H1 (cell line): Measurements from ENCODE around the gene DVL1. TPM values are rescaled to one million over a fixed set of nuclear protein-coding genes. Genes with fewer than 3 reads are reported as not detected.

Source experiments
- CTCF ChIA-PET: fragments of 300-600 bp; sonication (Branson Sonifier 250); formaldehyde crosslinking; loops from one replicate; lab custom pipeline; 2021; ENCODE audit not compliant: partially characterized antibody; lab: Charles Lee
- POLR2A ChIA-PET: fragments of 300-600 bp; sonication (Branson Sonifier 250); formaldehyde crosslinking; loops from one replicate; lab custom pipeline; 2021; ENCODE audit warnings: inconsistent platforms; ENCODE audit not compliant: partially characterized antibody; lab: Charles Lee
- DNase-seq, 2 experiments: peaks; one replicate each; pipeline versions ENCODE4 v3.0.0 to v3.0.0-alpha.2; 2010 to 2022; ENCODE audit warnings: low spot score in 2 of 2, low read depth in 1 of 2, mixed read lengths in 1 of 2
- FAIRE-seq: peaks from 2 replicates; lab custom pipeline; 2011; peaks lifted over from hg19 to GRCh38; lab: Jason Lieb, UNC
- H2AFZ ChIP-seq: 2 replicates; pipeline ENCODE4 v1.8.1; 2012; ENCODE audit warnings: low read length, inconsistent platforms
- H2AK5ac ChIP-seq: 2 replicates; pipeline ENCODE4 v1.6.1; 2013; ENCODE audit warnings: low read depth, low read length
- H2BK120ac ChIP-seq: replicated peaks from 2 replicates; pipeline ENCODE3; 2013; ENCODE audit warnings: low read depth, low read length, inconsistent platforms
- H2BK12ac ChIP-seq: 2 replicates; pipeline ENCODE4 v1.6.1; 2013; ENCODE audit warnings: low read depth, low read length
- H2BK15ac ChIP-seq: 2 replicates; pipeline ENCODE4 v1.6.1; 2013; ENCODE audit warnings: low read length
- H2BK20ac ChIP-seq: 2 replicates; pipeline ENCODE4 v1.6.1; 2013; ENCODE audit warnings: low read length
- H2BK5ac ChIP-seq: 2 replicates; pipeline ENCODE4 v1.6.1; 2013; ENCODE audit warnings: low read depth, low read length
- H3K14ac ChIP-seq: 2 replicates; pipeline ENCODE4 v1.6.1; 2013; ENCODE audit warnings: inconsistent platforms; ENCODE audit not compliant: insufficient read length
- H3K18ac ChIP-seq: 2 replicates; pipeline ENCODE4 v1.6.1; 2013; ENCODE audit warnings: low read length; ENCODE audit errors: extremely low read depth
- H3K23ac ChIP-seq: 2 replicates; pipeline ENCODE4 v1.6.1; 2013; ENCODE audit warnings: inconsistent platforms; ENCODE audit not compliant: insufficient read length
- H3K23me2 ChIP-seq: 2 replicates; pipeline ENCODE4 v1.6.1; 2013; ENCODE audit warnings: low read depth, low read length
- H3K27ac ChIP-seq: 2 replicates; pipeline ENCODE4 v1.6.1; 2011; ENCODE audit warnings: low read depth, low read length, inconsistent platforms
- H3K27me3 ChIP-seq, 4 experiments: replicated peaks in 1 of 4; 1 replicate in 1 of 4; 2 replicates in 3 of 4; pipeline versions ENCODE4 v1.6.1 to v1.8.1; 2011 to 2013; ENCODE audit warnings: low read length in 3 of 4, mild to moderate bottlenecking in 3 of 4, inconsistent platforms in 2 of 4, mixed read lengths in 2 of 4, moderate library complexity in 1 of 4; ENCODE audit not compliant: control insufficient read depth in 3 of 4, insufficient read depth in 3 of 4; ENCODE audit errors: extremely low read depth in 1 of 4
- H3K36me3 ChIP-seq, 4 experiments: 2 replicates each; pipeline versions ENCODE4 v1.6.1 to v1.8.1; 2011 to 2013; ENCODE audit warnings: mild to moderate bottlenecking in 4 of 4, low read length in 3 of 4, moderate library complexity in 2 of 4, control low read depth in 1 of 4, inconsistent platforms in 1 of 4; ENCODE audit not compliant: insufficient read depth in 4 of 4, control insufficient read depth in 2 of 4
- H3K4ac ChIP-seq: replicated peaks from 2 replicates; pipeline ENCODE3; 2013; ENCODE audit warnings: low read length, low read depth, mixed read lengths, inconsistent platforms; ENCODE audit not compliant: insufficient read length
- H3K4me1 ChIP-seq, 4 experiments: replicated peaks in 1 of 4; 1 replicate in 1 of 4; 2 replicates in 3 of 4; pipeline versions ENCODE4 v1.6.1 to v1.8.1; 2011 to 2013; ENCODE audit warnings: low read length in 3 of 4, inconsistent platforms in 2 of 4, mixed read lengths in 1 of 4; ENCODE audit not compliant: insufficient read depth in 4 of 4, control insufficient read depth in 3 of 4
- H3K4me2 ChIP-seq, 2 experiments: 2 replicates each; pipeline versions ENCODE4 v1.6.1 to v1.8.1; 2011 to 2013; ENCODE audit warnings: low read depth in 2 of 2, low read length in 2 of 2, control low read depth in 1 of 2, inconsistent platforms in 1 of 2, mild to moderate bottlenecking in 1 of 2; ENCODE audit not compliant: insufficient read depth in 1 of 2
- H3K4me3 ChIP-seq, 4 experiments: fragments of 200-600, 300-600 bp in 1 of 4; sonication (generic), shearing (Covaris generic), sonication (Bioruptor Twin) in 1 of 4; 2 replicates each; pipeline versions ENCODE4 v1.5.1 to v1.8.1; 2011 to 2016; ENCODE audit warnings: low read length in 4 of 4, low read depth in 3 of 4, control low read depth in 2 of 4, inconsistent platforms in 2 of 4, mild to moderate bottlenecking in 2 of 4, mixed read lengths in 1 of 4, moderate library complexity in 1 of 4; ENCODE audit not compliant: insufficient read depth in 2 of 4; ENCODE audit errors: extremely low read depth in 1 of 4
- H3K56ac ChIP-seq: replicated peaks from 2 replicates; pipeline ENCODE3; 2013; ENCODE audit warnings: low read depth, mild to moderate bottlenecking, mixed read lengths, low read length, inconsistent platforms; ENCODE audit not compliant: insufficient read length
- H3K79me1 ChIP-seq: 2 replicates; pipeline ENCODE4 v1.6.1; 2013; ENCODE audit warnings: low read depth, low read length, control low read depth
- H3K79me2 ChIP-seq, 2 experiments: 2 replicates each; pipeline versions ENCODE4 v1.6.1 to v1.8.1; 2012 to 2013; ENCODE audit warnings: low read length in 2 of 2, mild to moderate bottlenecking in 2 of 2, inconsistent platforms in 1 of 2; ENCODE audit not compliant: insufficient read depth in 2 of 2, control insufficient read depth in 1 of 2
- H3K9ac ChIP-seq, 4 experiments: replicated peaks in 1 of 4; 1 replicate in 1 of 4; 2 replicates in 3 of 4; pipeline versions ENCODE4 v1.6.1 to v1.8.1; 2011 to 2013; ENCODE audit warnings: low read depth in 3 of 4, low read length in 3 of 4, control low read depth in 2 of 4, mild to moderate bottlenecking in 2 of 4, moderate library complexity in 2 of 4, inconsistent platforms in 1 of 4; ENCODE audit errors: extremely low read depth in 1 of 4
- H3K9me3 ChIP-seq, 2 experiments: 2 replicates each; pipeline versions ENCODE4 v1.6.1 to v1.8.1; 2012 to 2013; ENCODE audit warnings: mild to moderate bottlenecking in 2 of 2, moderate library complexity in 2 of 2, control low read depth in 1 of 2, inconsistent platforms in 1 of 2, low read depth in 1 of 2, low read length in 1 of 2, mixed read lengths in 1 of 2; ENCODE audit not compliant: insufficient read depth in 2 of 2
- H4K20me1 ChIP-seq, 2 experiments: replicated peaks in 1 of 2; 2 replicates each; pipeline versions ENCODE3 to v1.8.1; 2011 to 2013; ENCODE audit warnings: inconsistent platforms in 2 of 2, low read length in 2 of 2, mild to moderate bottlenecking in 1 of 2; ENCODE audit not compliant: insufficient read depth in 2 of 2, control insufficient read depth in 1 of 2
- H4K5ac ChIP-seq: 2 replicates; pipeline ENCODE4 v1.6.1; 2013; ENCODE audit warnings: low read length, low read depth, mixed read lengths, inconsistent platforms; ENCODE audit not compliant: insufficient read length
- H4K8ac ChIP-seq: 2 replicates; pipeline ENCODE4 v1.8.0; 2013; ENCODE audit warnings: mild to moderate bottlenecking, moderate library complexity, low read length, inconsistent platforms; ENCODE audit not compliant: insufficient read depth; ENCODE audit errors: extremely low read depth
- H4K91ac ChIP-seq: replicated peaks from 2 replicates; pipeline ENCODE3; 2013; ENCODE audit warnings: low read length, mixed read lengths, inconsistent platforms; ENCODE audit not compliant: insufficient read length
- CEBPB ChIP-seq: IDR thresholded peaks from 2 replicates; pipeline ENCODE4 v1.6.1; 2012; ENCODE audit warnings: low read depth, low read length
- CTBP2 ChIP-seq: IDR thresholded peaks from 2 replicates; pipeline ENCODE4 v1.7.0; 2011; ENCODE audit warnings: borderline replicate concordance, mild to moderate bottlenecking, moderate library complexity, mixed read lengths, low read length; ENCODE audit not compliant: insufficient read depth, insufficient read length
- EGR1 ChIP-seq: IDR thresholded peaks from 2 replicates; pipeline ENCODE4 v1.6.1; 2011; ENCODE audit warnings: low read depth, low read length, borderline replicate concordance
- HDAC2 ChIP-seq, 2 experiments: fragments of 300-600 bp in 1 of 2; sonication (generic) in 1 of 2; IDR thresholded peaks; 2 replicates each; pipeline ENCODE4 v1.6.1; 2011 to 2012; ENCODE audit warnings: low read depth in 2 of 2, low read length in 2 of 2, mild to moderate bottlenecking in 2 of 2, moderate library complexity in 2 of 2, borderline replicate concordance in 1 of 2, inconsistent platforms in 1 of 2
- JUN ChIP-seq: IDR thresholded peaks from 2 replicates; pipeline ENCODE4 v1.6.1; 2011; ENCODE audit warnings: low read depth, mild to moderate bottlenecking, improper control_type of control experiment, low read length
- POLR2A ChIP-seq, 2 experiments: IDR thresholded peaks; 1 replicate in 1 of 2; 2 replicates in 1 of 2; pipeline ENCODE4 v1.6.1; 2011; ENCODE audit warnings: low read depth in 2 of 2, low read length in 2 of 2, mild to moderate bottlenecking in 2 of 2; ENCODE audit errors: control extremely low read depth in 1 of 2
- POLR2AphosphoS5 ChIP-seq: IDR thresholded peaks from 2 replicates; pipeline ENCODE4 v1.6.1; 2011; ENCODE audit warnings: low read depth, low read length
- RAD21 ChIP-seq, 2 experiments: IDR thresholded peaks in 1 of 2; conservative IDR thresholded peaks in 1 of 2; 2 replicates each; pipeline ENCODE4 v1.6.1; 2011; ENCODE audit warnings: low read depth in 2 of 2, low read length in 2 of 2, improper control_type of control experiment in 1 of 2, inconsistent platforms in 1 of 2, mild to moderate bottlenecking in 1 of 2, moderate library complexity in 1 of 2
- SP1 ChIP-seq: IDR thresholded peaks from 2 replicates; pipeline ENCODE4 v1.6.1; 2011; ENCODE audit warnings: low read depth, low read length
- TAF1 ChIP-seq: IDR thresholded peaks from 2 replicates; pipeline ENCODE4 v1.6.1; 2011; ENCODE audit warnings: mild to moderate bottlenecking, low read depth, low read length
- TCF12 ChIP-seq: IDR thresholded peaks from 2 replicates; pipeline ENCODE4 v1.6.1; 2011; ENCODE audit warnings: low read depth, mild to moderate bottlenecking, low read length
- WGBS, 2 experiments: shearing (Covaris generic) in 1 of 2; methylation state at CpG; one replicate each; pipeline versions ENCODE4 v1.1.6 to v1.1.7; 2013 to 2015; ENCODE audit warnings: low lambda C conversion rate in 2 of 2, mixed read lengths in 2 of 2, inconsistent platforms in 1 of 2, low coverage in 1 of 2, missing lambda C conversion rate in 1 of 2; ENCODE audit not compliant: insufficient replicate concordance in 2 of 2, insufficient coverage in 1 of 2, insufficient read length in 1 of 2; ENCODE audit errors: extremely low coverage in 1 of 2, missing lambda C conversion rate in 1 of 2; 5-methylcytosine and 5-hydroxymethylcytosine counted together
- polyA plus RNA-seq, 7 experiments: library from polyadenylated mRNA; depleted of rRNA in 3 of 7; stranded (reverse) in 5 of 7; unstranded in 2 of 7; fragments of >200 nt in 5 of 7; fragments of 200-250 nt in 2 of 7; gene quantifications; 1 replicate in 5 of 7; 2 replicates in 1 of 7; 4 replicates in 1 of 7; pipeline versions ENCODE4 v1.2.1 to v1.2.3, GENCODE V29; 2011 to 2013; ENCODE audit warnings: missing spikeins in 2 of 7, mixed read lengths in 2 of 7
- total RNA-seq: library from RNA; stranded (reverse); fragmentation: NEBNext Ultra II Directional; extraction: Animal tissue kit (Norgen Biotek cat#: 25700); gene quantifications from 2 replicates; pipeline ENCODE4 v1.2.1, GENCODE V29; 2021
- TF ChIP-seq, protein P1 (sequence below): IDR thresholded peaks from 2 replicates; pipeline ENCODE4 v1.6.1; 2011; ENCODE audit warnings: low read depth, mild to moderate bottlenecking, low read length; ENCODE audit not compliant: insufficient read depth

DVL1 gene
- total and polyA plus RNA-seq, 2 of the 8 experiments (the other 6 are each of a cell fraction or from before 2014, with no cell fraction given), result 39.4 to 58.9 TPM

- peaks cover 10 to 28% of the 10 kb centered on the region in 2 experiments for H4K20me1 ChIP-seq
- H3K79me2 ChIP-seq, result no peaks in the 10 kb centered on the region
- H3K79me1 ChIP-seq, result peaks cover 4% of the 10 kb centered on the region; the same call in 1 of the 2 replicates
- no peak overlapping the region for H4K5ac ChIP-seq
- H3K4me1 ChIP-seq, result no peaks in the 10 kb centered on the region; a peak in 2 of 7 replicates
- H2BK20ac ChIP-seq, result no peak overlapping the region
- H2BK120ac ChIP-seq, result no peak overlapping the region
- peaks cover 2% of the 10 kb centered on the region; the same call in 1 of the 2 replicates for H3K23me2 ChIP-seq
- FAIRE-seq (no peak), DNase-seq (peak in 1 of 2 experiments; percentile 87)
- no peak overlapping the region for H4K8ac ChIP-seq
- H3K56ac ChIP-seq, result no peak overlapping the region
- H4K91ac ChIP-seq, result no peak overlapping the region
- H3K9ac ChIP-seq, result no peak overlapping the region
- no peak overlapping the region for H3K18ac ChIP-seq
- no peak overlapping the region for H2BK15ac ChIP-seq
- H3K23ac ChIP-seq, result no peak overlapping the region
- no peak overlapping the region for H3K4me2 ChIP-seq
- no peak overlapping the region for H3K4me3 ChIP-seq
- ChIA-PET POLR2A (interaction anchor here (0.8 to 9.0 kb wide), 17 partner anchors 9 to 99 kb away, joined by 3 to 134 read pairs (median 5); partner anchors contain the start of genes AURKAIP1, CCNL2 and DVL1), CTCF (interaction anchor here (0.6 to 3.2 kb wide), 8 partner anchors 10 to 928 kb away, joined by 3 to 13 read pairs (median 4); no protein-coding TSS in a partner anchor)
- H2AFZ ChIP-seq, result no peak overlapping the region
- H3K27me3 ChIP-seq, result no peaks in the 10 kb centered on the region; a peak in 1 of 7 replicates
- peaks cover 0 to 24% (median 6%) of the 10 kb centered on the region in 4 experiments; a peak in 5 of 8 replicates for H3K36me3 ChIP-seq
- no peak overlapping the region for H3K14ac ChIP-seq
- no peak overlapping the region for H3K4ac ChIP-seq
- H3K27ac ChIP-seq, result no peak overlapping the region
- H3K9me3 ChIP-seq, result peaks cover 0 to 1% of the 10 kb centered on the region in 2 experiments; a peak in 2 of 4 replicates
- H2BK5ac ChIP-seq, result no peak overlapping the region
- 82% methylated on average over 11 of the region's 11 CpGs; no CpG with 5 or more reads in 1 of the 2 experiments for WGBS, 2 experiments
- no peak overlapping the region for H2AK5ac ChIP-seq
- no peak overlapping the region for H2BK12ac ChIP-seq
- TF ChIP-seq RAD21 (IDR thresholded peaks at IDR 0.05 in 1 of 2, conservative IDR thresholded peaks at IDR 0.05 in 1 of 2; ENCODE audit: low read depth in 2 of 2, low read length in 2 of 2) (peak in 1 of 2 experiments; percentile 25; a peak in 1 of 4 replicates), SP1 (peak; percentile 48; the same call in 1 of the 2 replicates), POLR2A (IDR thresholded peaks at IDR 0.05; ENCODE audit: control extremely low read depth in 1 of 2, low read depth in 2 of 2, low read length in 2 of 2) (no peak), CEBPB (no peak), POLR2AphosphoS5 (no peak), TCF12 (0 out of 2 replicates have a peak, but pooled peaks have one; percentile 39), EGR1 (peak; percentile 75; the same call in 1 of the 2 replicates), TAF1 (no peak), JUN (no peak), HDAC2 (IDR thresholded peaks at IDR 0.05; ENCODE audit: borderline replicate concordance in 1 of 2, low read depth in 2 of 2, low read length in 2 of 2) (peak; percentile 99 to 100), CTBP2 (no peak)
- TF ChIP-seq, protein P1, sequence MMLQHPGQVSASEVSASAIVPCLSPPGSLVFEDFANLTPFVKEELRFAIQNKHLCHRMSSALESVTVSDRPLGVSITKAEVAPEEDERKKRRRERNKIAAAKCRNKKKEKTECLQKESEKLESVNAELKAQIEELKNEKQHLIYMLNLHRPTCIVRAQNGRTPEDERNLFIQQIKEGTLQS, result no peak
Observed at GRCh38 chr1:1334835-1335234, 14.4 kb downstream of the DVL1 start.
